HG02870 (cell line): ENCODE results near the gene IFI35.
A peak's percentile ranks its signal among the peaks of the same experiment; 100 is the strongest.
"Not testable (repeated sequence)": the region's sequence is repeated elsewhere in the genome, so short reads cannot be mapped to it uniquely, and the experiment has no call there.

Experiments
- ATAC-seq: cut with Tn5 transposase; IDR thresholded peaks from one replicate; pipeline ENCODE4 v1.9.1; 2021; ENCODE audit warnings: mild to moderate bottlenecking, moderate library complexity; ENCODE audit not compliant: unreplicated experiment

Gene IFI35

GRCh38 chr17:43006639-43007551 lies at the start of gene IFI35:
Gene IFI35, plus strand, starts transcription at chr17:43006784. Its CDS starts 164 bp downstream, at chr17:43006948.
- no peak for ATAC-seq

DNA sequence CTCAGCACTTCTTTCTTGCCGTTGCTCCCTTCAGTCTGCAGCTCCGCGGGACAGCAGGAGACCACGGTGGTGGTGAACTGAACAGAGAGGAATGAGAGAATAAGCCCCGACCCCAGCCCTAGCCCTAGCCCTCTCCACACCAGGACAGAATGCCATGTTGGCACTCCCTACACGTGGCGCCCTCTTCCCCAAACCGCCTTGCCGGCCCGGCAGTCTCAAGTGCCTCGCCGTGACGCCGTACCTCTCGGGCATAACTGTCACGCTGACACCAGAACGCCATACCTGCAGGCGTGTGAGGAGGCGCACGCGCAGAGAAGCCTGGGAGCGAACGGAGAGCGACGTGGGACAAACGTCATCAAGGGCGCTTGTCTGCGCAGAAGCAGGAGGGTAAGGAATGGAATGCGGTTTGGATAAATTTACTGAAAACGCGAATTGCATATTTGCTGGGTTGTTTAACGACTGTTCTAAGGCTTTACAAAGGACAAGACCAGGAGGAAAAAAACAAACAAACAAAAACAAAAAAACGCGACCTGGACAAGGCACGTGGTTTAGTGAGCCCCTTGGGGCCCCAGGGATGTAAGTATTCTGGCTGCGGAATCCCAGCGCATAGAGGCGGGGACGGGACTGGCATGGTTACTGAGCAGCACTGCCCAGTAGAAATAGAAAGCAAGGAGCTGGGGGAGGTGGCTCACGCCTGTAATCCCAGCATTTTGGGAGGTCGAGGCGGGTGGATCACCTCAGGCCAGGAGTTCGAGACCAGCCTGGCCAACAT lies 42.2 kb upstream of the IFI35 start, which contains the start of gene AARSD1:
TSS of gene AARSD1 (minus strand) at position 294 of the 772 bp plus-strand sequence. CDS start at position 280, 14 bp downstream.
- peak; percentile 76 for ATAC-seq

DNA sequence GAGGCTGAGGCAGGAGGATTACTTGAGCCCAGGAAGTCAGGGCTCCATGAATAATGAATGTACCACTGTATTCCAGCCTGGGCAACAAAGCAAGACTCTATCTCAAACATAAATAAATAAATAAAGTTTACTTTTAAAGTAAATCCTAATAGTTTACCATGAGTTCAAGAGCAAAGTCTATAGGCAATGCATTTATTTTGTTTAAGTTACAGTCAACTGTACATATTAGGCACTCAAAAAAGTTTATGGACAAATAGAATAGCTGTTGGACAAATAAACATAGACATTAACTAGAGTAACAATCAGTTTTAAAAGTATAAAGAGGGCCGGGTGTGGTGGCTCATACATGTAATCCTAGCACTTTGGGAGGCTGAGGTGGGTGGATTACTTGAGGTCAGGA lies 38.7 kb upstream of the IFI35 start:
- no peak for ATAC-seq

GRCh38 chr17:42969001-42969581 lies 37.5 kb upstream of the IFI35 start:
- ATAC-seq: no peak

DNA sequence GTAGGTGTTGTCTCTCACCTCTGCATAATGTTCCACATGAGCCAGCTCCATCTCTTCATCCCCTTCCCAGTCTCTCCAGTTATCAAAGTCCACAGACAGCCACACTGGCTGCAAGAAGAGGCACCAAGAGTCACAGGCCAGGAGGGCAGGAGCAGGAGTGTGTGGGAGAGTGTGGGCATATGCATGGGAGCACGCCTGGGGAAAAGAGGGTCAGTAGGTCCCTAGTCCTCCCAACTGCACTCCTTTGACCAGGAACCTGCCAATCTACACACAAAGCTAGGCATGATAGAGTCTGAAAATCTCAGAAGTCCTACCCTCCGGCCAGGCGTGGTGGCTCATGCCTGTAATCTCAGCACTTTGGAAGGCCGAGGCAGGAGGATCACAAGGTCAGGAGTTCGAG lies 35.0 kb upstream of the IFI35 start:
- no peak for ATAC-seq

DNA sequence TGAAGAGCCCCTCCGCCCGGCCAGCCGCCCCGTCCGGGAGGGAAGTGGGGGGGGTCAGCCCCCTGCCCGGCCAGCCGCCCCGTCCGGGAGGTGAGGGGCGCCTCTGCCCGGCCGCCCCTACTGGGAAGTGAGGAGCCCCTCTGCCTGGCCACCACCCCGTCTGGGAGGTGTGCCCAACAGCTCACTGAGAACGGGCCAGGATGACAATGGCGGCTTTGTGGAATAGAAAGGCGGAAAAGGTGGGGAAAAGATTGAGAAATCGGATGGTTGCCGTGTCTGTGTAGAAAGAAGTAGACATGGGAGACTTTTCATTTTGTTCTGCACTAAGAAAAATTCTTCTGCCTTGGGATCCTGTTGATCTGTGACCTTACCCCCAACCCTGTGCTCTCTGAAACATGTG lies 33.3 kb upstream of the IFI35 start:
- ATAC-seq: not testable (repeated sequence)

DNA sequence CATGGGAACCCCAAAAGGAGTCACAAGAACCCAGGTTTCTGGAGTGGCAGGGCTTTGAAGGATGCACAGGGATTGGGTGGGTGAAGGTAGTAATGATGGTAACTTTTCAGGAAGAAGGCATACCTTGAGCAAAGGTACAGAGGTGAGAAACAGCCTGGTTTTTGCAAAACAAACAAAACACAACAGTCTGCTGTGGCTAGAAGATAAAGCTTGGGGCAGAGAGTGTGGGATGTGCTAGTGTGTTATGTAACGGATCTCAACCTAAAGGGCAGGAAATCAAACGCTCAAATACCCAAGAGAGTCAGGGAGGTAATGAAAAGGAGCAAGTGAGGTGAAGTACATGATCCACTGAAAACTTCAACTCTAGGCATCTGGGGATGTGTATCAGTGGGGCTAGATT lies 31.3 kb upstream of the IFI35 start:
- no peak for ATAC-seq

GRCh38 chr17:42975701-42976100 lies 30.9 kb upstream of the IFI35 start:
- ATAC-seq: not testable (repeated sequence)

- ATAC-seq: no peak
These were observed 26.9 kb upstream of the IFI35 start, which contains the start of gene PTGES3L for GRCh38 chr17:42979511-42980273. Gene PTGES3L, minus strand, starts transcription at chr17:42980080. Its CDS starts 27 bp downstream, at chr17:42980053.

GRCh38 chr17:42980274-42980765 lies 26.3 kb upstream of the IFI35 start, which contains the start of gene RUNDC1:
Gene RUNDC1, plus strand, starts transcription at chr17:42980565. Its CDS starts 12 bp downstream, at chr17:42980577.
- ATAC-seq: peak; percentile 54

GRCh38 chr17:42980766-42981397 lies 25.7 kb upstream of the IFI35 start:
- peak; percentile 30 for ATAC-seq

- ATAC-seq: no peak
These were observed 24.3 kb upstream of the IFI35 start for GRCh38 chr17:42982266-42982665.

DNA sequence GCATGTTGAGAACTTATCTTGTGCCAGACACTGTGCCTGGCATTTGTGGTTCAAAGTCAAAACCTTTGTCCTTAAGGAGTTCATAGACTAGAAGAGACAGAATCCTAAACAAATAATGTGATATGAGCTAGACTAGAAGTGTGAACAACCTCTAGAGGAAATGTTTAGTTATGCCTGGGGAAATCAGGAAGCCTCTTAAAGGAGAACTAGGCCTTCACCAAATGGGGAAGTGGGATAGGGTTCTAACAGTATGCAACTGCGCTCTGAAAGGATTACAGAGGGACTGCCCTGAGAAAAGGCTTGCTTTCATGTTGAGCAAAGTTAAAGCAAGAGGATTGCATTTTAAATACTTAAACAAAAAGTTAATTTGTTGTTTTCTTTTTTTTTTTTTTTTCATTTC lies 21.4 kb upstream of the IFI35 start:
- ATAC-seq: peak; percentile 43

DNA sequence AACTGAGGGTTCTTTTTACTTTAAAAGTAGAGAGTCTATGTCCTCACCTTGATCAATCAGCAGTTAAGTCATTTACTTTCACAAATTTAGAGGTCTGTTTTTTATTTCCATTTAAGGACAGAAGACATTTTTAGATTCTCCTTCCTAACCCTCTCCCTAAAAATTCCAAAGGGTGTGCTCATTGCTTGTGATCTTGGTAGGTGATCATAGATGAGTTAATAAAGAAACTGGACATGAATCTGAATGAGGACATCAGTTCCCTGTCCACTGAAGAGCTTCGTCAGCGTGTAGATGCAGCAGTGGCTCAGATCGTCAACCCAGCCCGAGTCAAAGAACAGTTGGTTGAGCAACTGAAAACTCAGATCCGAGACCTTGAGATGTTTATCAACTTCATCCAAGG lies 17.4 kb upstream of the IFI35 start:
- ATAC-seq: no peak

GRCh38 chr17:42989726-42990652 lies 16.6 kb upstream of the IFI35 start:
- ATAC-seq: no peak

- ATAC-seq: no peak
These were observed 15.1 kb upstream of the IFI35 start for GRCh38 chr17:42991471-42991870.

DNA sequence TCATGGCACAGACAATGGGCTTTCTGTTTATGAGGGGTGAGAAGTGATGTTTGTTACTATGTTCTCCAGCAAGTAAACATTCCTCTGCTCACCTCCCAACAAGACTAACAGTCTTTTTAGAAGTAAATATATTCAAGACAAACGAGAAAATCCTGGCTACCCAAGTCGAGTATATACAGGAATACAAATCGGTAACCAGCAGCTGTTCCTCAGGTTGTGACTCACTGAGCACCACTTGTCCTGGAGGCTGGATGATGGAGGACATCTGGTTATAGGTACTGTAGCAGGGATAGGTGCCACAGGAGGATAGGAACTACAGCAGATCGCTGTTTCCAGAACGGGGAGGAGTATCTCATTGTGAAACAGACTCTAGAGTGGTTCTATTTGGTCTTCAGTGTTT lies 13.7 kb upstream of the IFI35 start:
- ATAC-seq: no peak

DNA sequence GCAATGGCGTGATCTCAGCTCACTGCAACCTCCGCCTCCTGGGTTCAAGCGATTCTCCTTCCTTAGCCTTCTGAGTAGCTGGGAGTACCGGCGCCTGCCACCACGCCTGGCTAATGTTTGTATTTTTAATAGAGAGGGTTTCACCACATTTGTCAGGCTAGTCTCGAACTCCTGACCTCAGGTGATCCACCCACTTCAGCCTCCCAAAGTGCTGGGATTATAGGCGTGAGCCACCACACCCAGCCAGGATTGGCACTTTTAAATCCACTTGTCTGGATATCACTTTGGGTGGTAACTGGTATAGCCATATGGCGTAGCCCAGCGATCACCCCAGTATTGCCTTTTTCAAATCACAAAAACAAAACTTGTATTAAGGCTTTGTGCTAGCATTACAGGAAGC lies 12.7 kb upstream of the IFI35 start:
- ATAC-seq: not testable (repeated sequence)
